ENCODE results near the gene TUNAR. TPM values are rescaled to one million over a fixed set of nuclear protein-coding genes. Genes with fewer than 3 reads are reported as not detected.

Gene TUNAR
- total and polyA plus RNA-seq, 9 of the 15 experiments (the other 6 are each of a cell fraction or from before 2014, with no cell fraction given), result not detected

DNA sequence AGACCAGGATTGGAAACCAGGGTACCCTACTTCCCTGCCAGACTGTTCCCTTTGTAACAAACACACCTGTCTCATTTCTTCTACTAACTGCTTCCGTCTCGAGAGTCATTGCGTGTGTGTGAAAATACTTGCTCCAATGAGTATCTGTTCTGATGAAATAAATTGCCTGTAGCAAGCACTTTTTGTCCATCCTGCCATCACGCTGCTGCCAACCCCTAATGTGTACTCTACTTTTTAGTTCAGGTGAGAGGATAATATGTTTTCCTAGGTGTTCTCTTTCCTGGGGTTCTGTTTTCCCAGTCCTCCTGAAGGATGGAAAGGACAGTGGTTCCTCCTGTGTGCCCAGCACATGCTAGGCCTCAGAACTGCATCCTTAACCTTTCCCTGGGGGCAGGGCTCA is 1.0 kb downstream of the TUNAR start:
- TF ChIP-seq HMG20B (CRISPR knock-in tag; IDR thresholded peaks at IDR 0.05) (no peak), NBN (IDR thresholded peaks at IDR 0.05; ENCODE audit: low read depth) (no peak), C11orf30 (IDR thresholded peaks at IDR 0.05; ENCODE audit: low read depth) (no peak), ZNF717 (CRISPR knock-in tag; IDR thresholded peaks at IDR 0.05) (no peak), ZNF644 (tag; IDR thresholded peaks at IDR 0.05; ENCODE audit: low read depth) (no peak), ZNF274 (IDR thresholded peaks at IDR 0.05; ENCODE audit: borderline replicate concordance, low read depth, low read length) (no peak), ZNF133 (CRISPR knock-in tag; IDR thresholded peaks at IDR 0.05) (no peak), HOMEZ (CRISPR knock-in tag; IDR thresholded peaks at IDR 0.05) (no peak), ETV5 (CRISPR knock-in tag; IDR thresholded peaks at IDR 0.05; ENCODE audit: low read depth) (no peak), NEUROD1 (IDR thresholded peaks at IDR 0.05; ENCODE audit: borderline replicate concordance, low read depth, low read length, partially characterized antibody) (no peak)
- TF ChIP-seq, protein P1, sequence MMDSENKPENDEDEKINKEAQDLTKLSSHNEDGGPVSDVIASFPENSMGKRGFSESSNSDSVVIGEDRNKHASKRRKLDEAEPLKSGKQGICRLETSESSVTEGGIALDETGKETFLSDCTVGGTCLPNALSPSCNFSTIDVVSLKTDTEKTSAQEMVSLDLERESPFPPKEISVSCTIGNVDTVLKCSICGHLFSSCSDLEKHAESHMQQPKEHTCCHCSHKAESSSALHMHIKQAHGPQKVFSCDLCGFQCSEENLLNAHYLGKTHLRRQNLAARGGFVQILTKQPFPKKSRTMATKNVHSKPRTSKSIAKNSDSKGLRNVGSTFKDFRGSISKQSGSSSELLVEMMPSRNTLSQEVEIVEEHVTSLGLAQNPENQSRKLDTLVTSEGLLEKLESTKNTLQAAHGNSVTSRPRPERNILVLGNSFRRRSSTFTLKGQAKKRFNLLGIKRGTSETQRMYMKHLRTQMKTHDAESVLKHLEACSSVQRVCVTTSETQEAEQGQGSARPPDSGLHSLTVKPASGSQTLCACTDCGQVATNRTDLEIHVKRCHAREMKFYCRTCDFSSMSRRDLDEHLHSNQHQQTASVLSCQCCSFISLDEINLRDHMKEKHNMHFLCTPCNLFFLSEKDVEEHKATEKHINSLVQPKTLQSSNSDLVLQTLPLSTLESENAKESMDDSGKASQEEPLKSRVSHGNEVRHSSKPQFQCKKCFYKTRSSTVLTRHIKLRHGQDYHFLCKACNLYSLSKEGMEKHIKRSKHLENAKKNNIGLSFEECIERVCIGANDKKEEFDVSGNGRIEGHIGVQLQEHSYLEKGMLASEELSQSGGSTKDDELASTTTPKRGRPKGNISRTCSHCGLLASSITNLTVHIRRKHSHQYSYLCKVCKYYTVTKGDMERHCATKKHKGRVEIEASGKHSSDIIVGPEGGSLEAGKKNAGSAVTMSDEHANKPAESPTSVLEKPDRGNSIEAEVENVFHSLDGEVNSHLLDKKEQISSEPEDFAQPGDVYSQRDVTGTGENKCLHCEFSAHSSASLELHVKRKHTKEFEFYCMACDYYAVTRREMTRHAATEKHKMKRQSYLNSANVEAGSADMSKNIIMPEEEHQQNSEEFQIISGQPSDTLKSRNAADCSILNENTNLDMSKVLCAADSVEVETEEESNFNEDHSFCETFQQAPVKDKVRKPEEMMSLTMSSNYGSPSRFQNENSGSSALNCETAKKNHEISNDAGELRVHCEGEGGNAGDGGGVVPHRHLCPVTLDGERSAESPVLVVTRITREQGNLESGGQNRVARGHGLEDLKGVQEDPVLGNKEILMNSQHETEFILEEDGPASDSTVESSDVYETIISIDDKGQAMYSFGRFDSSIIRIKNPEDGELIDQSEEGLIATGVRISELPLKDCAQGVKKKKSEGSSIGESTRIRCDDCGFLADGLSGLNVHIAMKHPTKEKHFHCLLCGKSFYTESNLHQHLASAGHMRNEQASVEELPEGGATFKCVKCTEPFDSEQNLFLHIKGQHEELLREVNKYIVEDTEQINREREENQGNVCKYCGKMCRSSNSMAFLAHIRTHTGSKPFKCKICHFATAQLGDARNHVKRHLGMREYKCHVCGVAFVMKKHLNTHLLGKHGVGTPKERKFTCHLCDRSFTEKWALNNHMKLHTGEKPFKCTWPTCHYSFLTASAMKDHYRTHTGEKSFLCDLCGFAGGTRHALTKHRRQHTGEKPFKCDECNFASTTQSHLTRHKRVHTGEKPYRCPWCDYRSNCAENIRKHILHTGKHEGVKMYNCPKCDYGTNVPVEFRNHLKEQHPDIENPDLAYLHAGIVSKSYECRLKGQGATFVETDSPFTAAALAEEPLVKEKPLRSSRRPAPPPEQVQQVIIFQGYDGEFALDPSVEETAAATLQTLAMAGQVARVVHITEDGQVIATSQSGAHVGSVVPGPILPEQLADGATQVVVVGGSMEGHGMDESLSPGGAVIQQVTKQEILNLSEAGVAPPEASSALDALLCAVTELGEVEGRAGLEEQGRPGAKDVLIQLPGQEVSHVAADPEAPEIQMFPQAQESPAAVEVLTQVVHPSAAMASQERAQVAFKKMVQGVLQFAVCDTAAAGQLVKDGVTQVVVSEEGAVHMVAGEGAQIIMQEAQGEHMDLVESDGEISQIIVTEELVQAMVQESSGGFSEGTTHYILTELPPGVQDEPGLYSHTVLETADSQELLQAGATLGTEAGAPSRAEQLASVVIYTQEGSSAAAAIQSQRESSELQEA (IDR thresholded peaks at IDR 0.05; ENCODE audit: low read depth), result no peak
- DNase-seq (ENCODE audit: extremely low read depth in 1 of 4, low spot score in 3 of 4) (no peak), FAIRE-seq (no peak), ATAC-seq (no peak)
- Histone ChIP-seq H3K4me3 (no peak overlapping the region), H2AFZ (ENCODE audit: low read depth, low read length) (no peak overlapping the region), H3K79me2 (ENCODE audit: control insufficient read depth, insufficient read depth, low read length) (no peaks in the 10 kb centered on the region), H4K20me1 (replicated peaks; ENCODE audit: control insufficient read depth, insufficient read depth, low read length) (no peaks in the 10 kb centered on the region), H3K9ac (ENCODE audit: insufficient read depth in 1 of 2, low read depth in 2 of 2, low read length in 2 of 2) (no peak overlapping the region), H3K9me1 (ENCODE audit: control insufficient read depth, insufficient read depth, low read length) (no peaks in the 10 kb centered on the region), H3K9me3 (replicated peaks; ENCODE audit: control insufficient read depth, insufficient read depth, low read depth, low read length) (no peaks in the 10 kb centered on the region), H3K4me1 (replicated peaks in 1 of 2; ENCODE audit: control insufficient read depth in 2 of 2, insufficient read depth in 2 of 2, low read length in 2 of 2) (peaks cover 0 to 5% of the 10 kb centered on the region in 2 experiments; a peak in 2 of 5 replicates), H3K27me3 (ENCODE audit: control insufficient read depth in 2 of 2, insufficient read depth in 2 of 2, low read length in 2 of 2) (peaks cover 0 to 25% of the 10 kb centered on the region in 2 experiments; a peak in 2 of 5 replicates), H3K27ac (ENCODE audit: extremely low read depth, low read depth, low read length) (no peak overlapping the region), H3K4me2 (ENCODE audit: insufficient read depth, low read length) (no peak overlapping the region), H3K36me3 (ENCODE audit: control insufficient read depth, insufficient read depth, low read length) (no peaks in the 10 kb centered on the region)
- 0% methylated on average over 4 of the region's 4 CpGs for WGBS (ENCODE audit: insufficient coverage, low coverage, missing lambda C conversion rate)
- POLR2A ChIA-PET, result no interaction called here
- intact Hi-C loops (cut with micrococcal nuclease), result loop anchor here (5.0 to 10.0 kb wide), 2 partner anchors 105 to 253 kb away; no protein-coding TSS in a partner anchor
- no TSS peak for BruUV-seq (replicated peaks)
- in situ Hi-C loops (cut with MboI), result no loop called here
- CTCF ChIA-PET (ENCODE audit: low intra/inter-chr PET ratio), result no interaction called here
